Measurements from ENCODE around the gene DAGLB. TPM values are rescaled to one million over a fixed set of nuclear protein-coding genes. Genes with fewer than 3 reads are reported as not detected.

DAGLB gene
- total RNA-seq, 1 donor from 2014 or later = 13.6 TPM

DNA sequence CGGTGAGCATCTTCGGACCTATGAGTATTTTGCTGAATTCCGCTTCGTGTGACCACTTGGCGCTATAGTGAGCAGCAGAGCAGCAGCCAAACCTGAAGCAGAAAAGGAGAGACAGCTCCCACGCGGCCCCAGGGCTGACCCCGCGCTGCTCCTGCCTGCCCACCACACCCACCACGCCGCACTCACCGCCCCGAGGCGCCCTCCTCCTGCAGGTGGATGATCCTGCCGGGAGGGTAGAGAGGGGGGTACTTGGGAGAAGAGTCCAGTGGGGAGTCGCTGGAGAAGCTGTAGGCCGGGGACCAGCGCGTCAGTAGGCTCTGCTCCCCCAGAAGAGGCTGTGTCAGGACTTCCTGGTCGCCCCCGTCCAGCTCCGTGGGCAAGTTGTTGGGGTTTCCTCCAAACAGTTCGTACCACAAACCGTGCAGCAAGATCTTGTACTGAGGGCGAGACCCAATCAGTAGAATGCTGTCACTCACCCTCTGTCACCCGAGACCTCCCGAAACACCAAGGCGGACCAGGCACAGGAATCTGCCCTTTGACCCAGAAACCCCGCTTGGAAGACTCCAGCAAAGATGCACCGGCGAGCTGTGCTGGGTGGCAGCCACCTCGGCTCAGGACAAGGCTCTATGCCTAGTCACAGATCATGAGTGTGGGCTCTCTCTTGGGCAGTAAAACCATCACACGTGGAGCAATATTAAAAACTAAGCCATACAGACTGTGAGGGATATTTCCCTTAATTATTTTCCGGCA, 37.6 kb downstream of the DAGLB start:
- H3K36me3 ChIP-seq (ENCODE audit: control insufficient read depth, insufficient read depth, low read length) = peaks cover 2% of the 10 kb centered on the region
- no peak for DNase-seq (ENCODE audit: low read depth)
- H3K4me3 ChIP-seq (ENCODE audit: low read depth, low read length) = no peak overlapping the region
- H3K27me3 ChIP-seq (ENCODE audit: control insufficient read depth, insufficient read depth, low read length) = no peaks in the 10 kb centered on the region
- TF ChIP-seq, protein P1, sequence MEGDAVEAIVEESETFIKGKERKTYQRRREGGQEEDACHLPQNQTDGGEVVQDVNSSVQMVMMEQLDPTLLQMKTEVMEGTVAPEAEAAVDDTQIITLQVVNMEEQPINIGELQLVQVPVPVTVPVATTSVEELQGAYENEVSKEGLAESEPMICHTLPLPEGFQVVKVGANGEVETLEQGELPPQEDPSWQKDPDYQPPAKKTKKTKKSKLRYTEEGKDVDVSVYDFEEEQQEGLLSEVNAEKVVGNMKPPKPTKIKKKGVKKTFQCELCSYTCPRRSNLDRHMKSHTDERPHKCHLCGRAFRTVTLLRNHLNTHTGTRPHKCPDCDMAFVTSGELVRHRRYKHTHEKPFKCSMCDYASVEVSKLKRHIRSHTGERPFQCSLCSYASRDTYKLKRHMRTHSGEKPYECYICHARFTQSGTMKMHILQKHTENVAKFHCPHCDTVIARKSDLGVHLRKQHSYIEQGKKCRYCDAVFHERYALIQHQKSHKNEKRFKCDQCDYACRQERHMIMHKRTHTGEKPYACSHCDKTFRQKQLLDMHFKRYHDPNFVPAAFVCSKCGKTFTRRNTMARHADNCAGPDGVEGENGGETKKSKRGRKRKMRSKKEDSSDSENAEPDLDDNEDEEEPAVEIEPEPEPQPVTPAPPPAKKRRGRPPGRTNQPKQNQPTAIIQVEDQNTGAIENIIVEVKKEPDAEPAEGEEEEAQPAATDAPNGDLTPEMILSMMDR (IDR thresholded peaks at IDR 0.05; ENCODE audit: insufficient read depth, low read length, poor library complexity, severe bottlenecking) = no peak

DNA sequence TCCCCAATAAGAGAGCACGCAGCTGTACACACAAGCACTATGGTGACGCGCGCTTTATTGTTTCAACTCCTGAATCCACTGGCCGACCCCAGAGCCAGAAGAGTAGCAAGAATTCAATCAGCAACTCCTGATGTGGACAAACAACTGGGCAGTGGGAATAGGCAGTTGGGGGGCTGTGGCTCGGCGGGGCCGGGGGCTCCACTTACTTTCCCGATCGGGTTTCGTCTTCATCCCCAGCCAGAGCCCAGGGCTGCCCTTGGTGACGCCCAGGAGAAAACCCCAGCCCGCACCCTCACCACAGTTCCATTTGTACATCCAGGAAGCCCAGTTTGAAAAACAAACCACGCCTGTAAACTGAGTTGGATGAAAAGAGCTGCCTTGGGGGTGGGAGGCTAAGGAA, 38.7 kb downstream of the DAGLB start:
- Histone ChIP-seq H3K4me3 (ENCODE audit: low read depth, low read length) (no peak overlapping the region), H3K36me3 (ENCODE audit: control insufficient read depth, insufficient read depth, low read length) (peaks cover 3% of the 10 kb centered on the region), H3K27me3 (ENCODE audit: control insufficient read depth, insufficient read depth, low read length) (no peaks in the 10 kb centered on the region)
- DNase-seq (ENCODE audit: low read depth) = no peak
- TF ChIP-seq, protein P1 (IDR thresholded peaks at IDR 0.05; ENCODE audit: insufficient read depth, low read length, poor library complexity, severe bottlenecking) = no peak

DNA sequence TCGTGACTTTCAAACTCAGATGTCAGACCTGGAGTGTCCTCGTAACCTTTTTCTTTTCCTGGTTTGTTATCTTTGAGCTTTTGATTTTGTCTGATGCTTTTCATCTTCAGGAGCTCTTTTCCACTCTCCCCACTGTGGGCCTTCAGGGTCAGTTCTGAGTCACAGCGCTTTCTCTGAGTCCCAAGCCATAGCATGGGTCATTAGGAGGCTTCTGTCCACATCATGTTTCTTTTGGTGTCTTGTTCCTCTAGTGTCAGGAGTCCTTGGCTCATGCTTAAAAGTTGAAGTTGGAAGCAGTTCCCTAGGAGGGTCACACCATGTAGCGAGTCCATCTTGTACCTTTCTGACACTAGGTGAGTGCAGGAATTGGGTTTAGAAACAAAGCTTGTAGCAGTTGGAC, 40.3 kb downstream of the DAGLB start:
- Histone ChIP-seq H3K36me3 (ENCODE audit: control insufficient read depth, insufficient read depth, low read length) (peaks cover 5% of the 10 kb centered on the region), H3K27me3 (ENCODE audit: control insufficient read depth, insufficient read depth, low read length) (no peaks in the 10 kb centered on the region), H3K4me3 (ENCODE audit: low read depth, low read length) (no peak overlapping the region)
- DNase-seq (ENCODE audit: low read depth) = no peak
- TF ChIP-seq, protein P1 (IDR thresholded peaks at IDR 0.05; ENCODE audit: insufficient read depth, low read length, poor library complexity, severe bottlenecking) = no peak

DNA sequence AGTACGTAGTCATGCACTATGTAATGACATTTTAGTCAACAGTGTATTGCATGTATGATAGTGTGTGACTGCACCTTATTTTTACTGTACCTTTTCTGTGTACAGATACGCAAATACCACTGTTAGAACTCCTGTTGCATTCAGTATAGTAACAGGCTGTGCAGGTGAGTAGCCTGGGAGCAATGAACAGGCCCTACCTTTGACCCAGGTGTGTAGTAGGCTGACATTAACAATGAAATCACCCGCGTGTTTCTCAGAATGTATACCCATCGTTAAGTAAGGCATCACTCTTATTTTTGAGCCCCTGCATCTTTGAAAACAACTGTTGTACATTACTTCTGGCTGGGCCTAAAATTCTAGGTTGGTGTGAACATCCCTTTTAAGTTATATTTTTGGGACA, 41.6 kb downstream of the DAGLB start:
- DNase-seq (ENCODE audit: low read depth) = no peak
- Histone ChIP-seq H3K27me3 (ENCODE audit: control insufficient read depth, insufficient read depth, low read length) (no peaks in the 10 kb centered on the region), H3K4me3 (ENCODE audit: low read depth, low read length) (no peak overlapping the region), H3K36me3 (ENCODE audit: control insufficient read depth, insufficient read depth, low read length) (peaks cover 5% of the 10 kb centered on the region)
- TF ChIP-seq, protein P1 (IDR thresholded peaks at IDR 0.05; ENCODE audit: insufficient read depth, low read length, poor library complexity, severe bottlenecking) = no peak

DNA sequence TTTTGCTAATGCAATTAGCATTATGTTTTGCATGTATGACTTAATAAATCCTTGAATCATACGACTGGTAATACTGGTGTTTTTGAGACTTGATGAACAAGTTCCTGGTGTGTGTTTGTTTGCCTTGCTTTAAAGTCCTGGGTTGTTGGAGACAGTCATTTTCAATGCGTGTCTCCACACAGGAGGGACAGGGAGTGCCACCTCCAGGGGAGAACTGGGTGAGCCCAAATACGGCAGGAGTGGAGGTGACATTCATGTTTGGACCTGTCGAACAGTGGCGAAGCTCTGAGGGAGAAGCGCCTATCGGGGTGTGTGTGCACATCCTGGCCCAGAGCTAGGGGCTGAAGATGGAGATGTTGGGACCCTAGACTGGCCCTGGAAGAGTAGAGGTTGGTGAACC, 43.8 kb downstream of the DAGLB start:
- no peak for DNase-seq (ENCODE audit: low read depth)
- H3K4me3 ChIP-seq (ENCODE audit: low read depth, low read length) = no peak overlapping the region
- no peaks in the 10 kb centered on the region for H3K27me3 ChIP-seq (ENCODE audit: control insufficient read depth, insufficient read depth, low read length)
- TF ChIP-seq, protein P1 (IDR thresholded peaks at IDR 0.05; ENCODE audit: insufficient read depth, low read length, poor library complexity, severe bottlenecking) = no peak
- peaks cover 5% of the 10 kb centered on the region for H3K36me3 ChIP-seq (ENCODE audit: control insufficient read depth, insufficient read depth, low read length)

DNA sequence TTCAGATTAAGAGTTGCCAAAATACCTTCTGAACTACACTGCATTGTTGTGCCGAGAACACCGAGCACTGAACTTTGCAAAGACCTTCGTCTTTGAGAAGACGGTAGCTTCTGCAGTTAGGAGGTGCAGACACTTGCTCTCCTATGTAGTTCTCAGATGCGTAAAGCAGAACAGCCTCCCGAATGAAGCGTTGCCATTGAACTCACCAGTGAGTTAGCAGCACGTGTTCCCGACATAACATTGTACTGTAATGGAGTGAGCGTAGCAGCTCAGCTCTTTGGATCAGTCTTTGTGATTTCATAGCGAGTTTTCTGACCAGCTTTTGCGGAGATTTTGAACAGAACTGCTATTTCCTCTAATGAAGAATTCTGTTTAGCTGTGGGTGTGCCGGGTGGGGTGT, 45.0 kb downstream of the DAGLB start:
- Histone ChIP-seq H3K4me3 (ENCODE audit: low read depth, low read length) (no peak overlapping the region), H3K36me3 (ENCODE audit: control insufficient read depth, insufficient read depth, low read length) (peaks cover 5% of the 10 kb centered on the region), H3K27me3 (ENCODE audit: control insufficient read depth, insufficient read depth, low read length) (no peaks in the 10 kb centered on the region)
- TF ChIP-seq, protein P1 (IDR thresholded peaks at IDR 0.05; ENCODE audit: insufficient read depth, low read length, poor library complexity, severe bottlenecking) = no peak
- DNase-seq (ENCODE audit: low read depth) = no peak
